ENCODE measurements around the gene DLG2.

DNA sequence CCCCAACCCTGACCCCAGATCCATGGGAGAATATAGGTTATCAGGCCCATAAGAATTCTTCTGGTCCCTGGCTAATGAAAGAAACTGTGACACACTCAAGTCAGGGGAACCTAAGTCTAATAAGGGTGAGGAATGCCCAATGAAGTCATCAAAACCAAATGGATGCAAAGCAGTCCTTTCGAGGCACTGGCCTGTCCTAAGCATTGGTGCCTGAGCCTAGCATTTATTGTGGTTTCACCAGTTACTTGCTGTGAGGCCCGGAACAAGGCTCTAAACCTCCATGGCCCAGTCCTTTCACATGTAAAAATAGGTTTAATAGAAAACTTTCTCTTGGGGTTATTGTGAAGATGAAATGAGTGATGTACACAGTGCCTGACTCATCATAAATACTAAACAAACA, 712.6 kb downstream of the DLG2 start:
- TF ChIP-seq, protein P1, sequence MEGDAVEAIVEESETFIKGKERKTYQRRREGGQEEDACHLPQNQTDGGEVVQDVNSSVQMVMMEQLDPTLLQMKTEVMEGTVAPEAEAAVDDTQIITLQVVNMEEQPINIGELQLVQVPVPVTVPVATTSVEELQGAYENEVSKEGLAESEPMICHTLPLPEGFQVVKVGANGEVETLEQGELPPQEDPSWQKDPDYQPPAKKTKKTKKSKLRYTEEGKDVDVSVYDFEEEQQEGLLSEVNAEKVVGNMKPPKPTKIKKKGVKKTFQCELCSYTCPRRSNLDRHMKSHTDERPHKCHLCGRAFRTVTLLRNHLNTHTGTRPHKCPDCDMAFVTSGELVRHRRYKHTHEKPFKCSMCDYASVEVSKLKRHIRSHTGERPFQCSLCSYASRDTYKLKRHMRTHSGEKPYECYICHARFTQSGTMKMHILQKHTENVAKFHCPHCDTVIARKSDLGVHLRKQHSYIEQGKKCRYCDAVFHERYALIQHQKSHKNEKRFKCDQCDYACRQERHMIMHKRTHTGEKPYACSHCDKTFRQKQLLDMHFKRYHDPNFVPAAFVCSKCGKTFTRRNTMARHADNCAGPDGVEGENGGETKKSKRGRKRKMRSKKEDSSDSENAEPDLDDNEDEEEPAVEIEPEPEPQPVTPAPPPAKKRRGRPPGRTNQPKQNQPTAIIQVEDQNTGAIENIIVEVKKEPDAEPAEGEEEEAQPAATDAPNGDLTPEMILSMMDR (IDR thresholded peaks at IDR 0.05) = no peak
- TF ChIP-seq POLR2A (IDR thresholded peaks at IDR 0.05) = no peak
